WTC11 (cell line): ENCODE data around the gene ZNF526. TPM values are rescaled to one million over a fixed set of nuclear protein-coding genes. Genes with fewer than 3 reads are reported as not detected.
A peak's percentile ranks its signal among the peaks of the same experiment; 100 is the strongest.

Experiments used
- ATAC-seq: fragments of 200-7000 bp; cut with Tn5 transposase; 2 replicates; pipeline ENCODE4 v1.10.0; 2021; ENCODE audit warnings: mild to moderate bottlenecking, moderate library complexity
- CTCF ChIA-PET: fragments of 300-600 bp; sonication (Branson Sonifier 250); formaldehyde crosslinking; loops from one replicate; lab custom pipeline; 2021; ENCODE audit warnings: antibody characterized with exemption; lab: Charles Lee
- POLR2A ChIA-PET: fragments of 350-600 bp; sonication (Branson Sonifier 250); formaldehyde crosslinking; loops from one replicate; lab custom pipeline; 2021; ENCODE audit warnings: antibody characterized with exemption; lab: Charles Lee
- DNase-seq: peaks from one replicate; pipeline ENCODE4 v3.0.0; 2021; ENCODE audit warnings: low spot score
- H3K27ac Mint-ChIP-seq: 2 replicates; pipeline ENCODE4 v1.8.0; 2021; ENCODE audit warnings: mixed read lengths
- H3K27me3 Mint-ChIP-seq: 2 replicates; pipeline ENCODE4 v1.8.0; 2021; ENCODE audit warnings: low read depth, mild to moderate bottlenecking, moderate library complexity, mixed read lengths
- H3K36me3 Mint-ChIP-seq: 2 replicates; pipeline ENCODE4 v1.8.0; 2021; ENCODE audit warnings: mixed read lengths
- H3K4me1 Mint-ChIP-seq: 2 replicates; pipeline ENCODE4 v1.8.0; 2022; ENCODE audit warnings: mixed read lengths
- H3K4me3 Mint-ChIP-seq: 2 replicates; pipeline ENCODE4 v1.8.0; 2021; ENCODE audit warnings: mild to moderate bottlenecking, moderate library complexity, mixed read lengths
- H3K9me3 Mint-ChIP-seq: 2 replicates; pipeline ENCODE4 v1.8.0; 2021; ENCODE audit warnings: mixed read lengths
- CREB1 ChIP-seq: sonication (generic); formaldehyde crosslinking; IDR thresholded peaks from 2 replicates; pipeline ENCODE4 v1.8.0; 2023; ENCODE audit warnings: mild to moderate bottlenecking, missing genetic modification reagents
- FOXK1 ChIP-seq: sonication (generic); formaldehyde crosslinking; IDR thresholded peaks from 2 replicates; pipeline ENCODE4 v1.8.0; 2022; ENCODE audit warnings: mild to moderate bottlenecking, moderate library complexity, missing genetic modification reagents
- GTF2I ChIP-seq: fragments of 250-450 bp; sonication (Bioruptor Pico); conservative IDR thresholded peaks from 2 replicates; pipeline ENCODE4 v1.4.0; 2021; ENCODE audit warnings: mild to moderate bottlenecking
- HMGA2 ChIP-seq: fragments of 250-450 bp; sonication (Bioruptor Pico); IDR thresholded peaks from 2 replicates; pipeline ENCODE4 v1.4.0; 2021; ENCODE audit warnings: mild to moderate bottlenecking, moderate library complexity
- NFE2L1 ChIP-seq: sonication (generic); formaldehyde crosslinking; IDR thresholded peaks from 2 replicates; pipeline ENCODE4 v1.8.1; 2023; ENCODE audit warnings: missing genetic modification reagents
- NFYB ChIP-seq: sonication (generic); formaldehyde crosslinking; conservative IDR thresholded peaks from 2 replicates; pipeline ENCODE4 v1.8.0; 2022; ENCODE audit warnings: low read depth, missing genetic modification reagents
- RORB ChIP-seq: fragments of 250-450 bp; sonication (Bioruptor Pico); IDR thresholded peaks from 2 replicates; pipeline ENCODE4 v1.9.0; 2021; ENCODE audit warnings: mild to moderate bottlenecking
- SP1 ChIP-seq: sonication (generic); formaldehyde crosslinking; conservative IDR thresholded peaks from 2 replicates; pipeline ENCODE4 v1.8.1; 2022; ENCODE audit warnings: missing genetic modification reagents
- TEAD1 ChIP-seq: sonication (generic); formaldehyde crosslinking; IDR thresholded peaks from 2 replicates; pipeline ENCODE4 v1.8.0; 2022; ENCODE audit warnings: mild to moderate bottlenecking, missing genetic modification reagents
- ZBTB21 ChIP-seq: sonication (generic); formaldehyde crosslinking; IDR thresholded peaks from 2 replicates; pipeline ENCODE4 v1.8.1; 2023; ENCODE audit warnings: mild to moderate bottlenecking, missing genetic modification reagents, borderline replicate concordance
- ZNF121 ChIP-seq: sonication (generic); formaldehyde crosslinking; IDR thresholded peaks from 2 replicates; pipeline ENCODE4 v1.8.0; 2023; ENCODE audit warnings: missing genetic modification reagents
- total RNA-seq: library from RNA; stranded (reverse); gene quantifications from 3 replicates; pipeline ENCODE4 v1.2.3, GENCODE V29; 2021
- TF ChIP-seq, protein P1 (sequence below): fragments of 200-600 bp; IDR thresholded peaks from 2 replicates; pipeline ENCODE4 v1.8.0; 2022; ENCODE audit warnings: antibody characterized with exemption
- TF ChIP-seq, protein P2 (sequence below): sonication (generic); formaldehyde crosslinking; IDR thresholded peaks from 2 replicates; pipeline ENCODE4 v1.8.1; 2023; ENCODE audit warnings: mild to moderate bottlenecking, missing genetic modification reagents
- TF ChIP-seq, protein P3 (sequence below): fragments of 250-450 bp; sonication (Bioruptor Pico); IDR thresholded peaks from 2 replicates; pipeline ENCODE4 v1.9.0; 2021; ENCODE audit warnings: mild to moderate bottlenecking
- TF ChIP-seq, protein P4 (sequence below): sonication (generic); formaldehyde crosslinking; IDR thresholded peaks from 2 replicates; pipeline ENCODE4 v1.8.1; 2023; ENCODE audit warnings: mild to moderate bottlenecking, moderate library complexity, missing genetic modification reagents
- TF ChIP-seq, protein P5 (sequence below): fragments of 250-450 bp; sonication (Bioruptor Pico); IDR thresholded peaks from 2 replicates; pipeline ENCODE4 v1.9.0; 2021; ENCODE audit warnings: mild to moderate bottlenecking, borderline replicate concordance
- TF ChIP-seq, protein P6 (sequence below): fragments of 250-450 bp; sonication (Bioruptor Pico); IDR thresholded peaks from 2 replicates; pipeline ENCODE4 v1.9.0; 2021; ENCODE audit warnings: mild to moderate bottlenecking

ZNF526 gene
- total RNA-seq, 1 experiment from 2014 or later = 18.3 TPM

DNA sequence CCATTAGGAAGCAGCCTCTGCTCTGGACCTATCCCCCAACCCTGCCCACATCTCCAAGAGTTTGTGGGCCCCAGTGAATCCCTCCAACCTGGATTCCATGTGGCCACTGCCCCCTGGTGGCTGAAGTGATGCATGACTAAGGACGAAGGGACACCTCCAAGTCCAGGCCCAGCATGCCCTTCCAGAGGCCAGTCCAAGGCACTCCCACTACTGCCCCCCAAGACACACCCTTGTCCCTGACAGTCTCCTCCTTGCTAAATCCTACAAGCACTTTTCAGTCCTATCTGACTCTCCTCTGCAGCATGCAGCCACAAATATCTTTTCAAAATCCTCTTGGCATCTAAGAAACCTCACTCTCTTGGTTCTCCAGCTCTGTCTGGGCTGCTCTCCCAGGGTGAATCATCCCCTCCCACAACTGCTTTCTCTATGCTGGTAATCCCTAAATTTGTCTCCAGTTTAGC lies 35.7 kb upstream of the ZNF526 start:
- Mint-ChIP-seq H3K9me3 (no peaks in the 10 kb centered on the region), H3K4me1 (peaks cover 8% of the 10 kb centered on the region), H3K27me3 (peaks cover 19% of the 10 kb centered on the region), H3K27ac (no peak overlapping the region), H3K4me3 (no peak overlapping the region), H3K36me3 (no peaks in the 10 kb centered on the region)
- ATAC-seq = peak; percentile 93
- TF ChIP-seq, protein P1, sequence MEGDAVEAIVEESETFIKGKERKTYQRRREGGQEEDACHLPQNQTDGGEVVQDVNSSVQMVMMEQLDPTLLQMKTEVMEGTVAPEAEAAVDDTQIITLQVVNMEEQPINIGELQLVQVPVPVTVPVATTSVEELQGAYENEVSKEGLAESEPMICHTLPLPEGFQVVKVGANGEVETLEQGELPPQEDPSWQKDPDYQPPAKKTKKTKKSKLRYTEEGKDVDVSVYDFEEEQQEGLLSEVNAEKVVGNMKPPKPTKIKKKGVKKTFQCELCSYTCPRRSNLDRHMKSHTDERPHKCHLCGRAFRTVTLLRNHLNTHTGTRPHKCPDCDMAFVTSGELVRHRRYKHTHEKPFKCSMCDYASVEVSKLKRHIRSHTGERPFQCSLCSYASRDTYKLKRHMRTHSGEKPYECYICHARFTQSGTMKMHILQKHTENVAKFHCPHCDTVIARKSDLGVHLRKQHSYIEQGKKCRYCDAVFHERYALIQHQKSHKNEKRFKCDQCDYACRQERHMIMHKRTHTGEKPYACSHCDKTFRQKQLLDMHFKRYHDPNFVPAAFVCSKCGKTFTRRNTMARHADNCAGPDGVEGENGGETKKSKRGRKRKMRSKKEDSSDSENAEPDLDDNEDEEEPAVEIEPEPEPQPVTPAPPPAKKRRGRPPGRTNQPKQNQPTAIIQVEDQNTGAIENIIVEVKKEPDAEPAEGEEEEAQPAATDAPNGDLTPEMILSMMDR = peak; percentile 93
- TF ChIP-seq SP1 (CRISPR knock-in tag) (0 out of 2 replicates have a peak, but pooled peaks have one; percentile 40), TEAD1 (CRISPR knock-in tag) (peak; percentile 61; the same call in 1 of the 2 replicates)
- TF ChIP-seq, protein P2, sequence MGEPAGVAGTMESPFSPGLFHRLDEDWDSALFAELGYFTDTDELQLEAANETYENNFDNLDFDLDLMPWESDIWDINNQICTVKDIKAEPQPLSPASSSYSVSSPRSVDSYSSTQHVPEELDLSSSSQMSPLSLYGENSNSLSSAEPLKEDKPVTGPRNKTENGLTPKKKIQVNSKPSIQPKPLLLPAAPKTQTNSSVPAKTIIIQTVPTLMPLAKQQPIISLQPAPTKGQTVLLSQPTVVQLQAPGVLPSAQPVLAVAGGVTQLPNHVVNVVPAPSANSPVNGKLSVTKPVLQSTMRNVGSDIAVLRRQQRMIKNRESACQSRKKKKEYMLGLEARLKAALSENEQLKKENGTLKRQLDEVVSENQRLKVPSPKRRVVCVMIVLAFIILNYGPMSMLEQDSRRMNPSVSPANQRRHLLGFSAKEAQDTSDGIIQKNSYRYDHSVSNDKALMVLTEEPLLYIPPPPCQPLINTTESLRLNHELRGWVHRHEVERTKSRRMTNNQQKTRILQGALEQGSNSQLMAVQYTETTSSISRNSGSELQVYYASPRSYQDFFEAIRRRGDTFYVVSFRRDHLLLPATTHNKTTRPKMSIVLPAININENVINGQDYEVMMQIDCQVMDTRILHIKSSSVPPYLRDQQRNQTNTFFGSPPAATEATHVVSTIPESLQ (CRISPR knock-in tag) = no peak
- POLR2A ChIA-PET = interaction anchor here (1.7 kb wide), 1 partner anchor 51 kb away, joined by 5 read pairs; no protein-coding TSS in a partner anchor
- CTCF ChIA-PET = interaction anchor here (0.6 to 4.6 kb wide), 13 partner anchors 8 to 172 kb away, joined by 3 to 28 read pairs (median 4); partner anchors contain the start of gene POU2F2
- peak; percentile 96 for DNase-seq

DNA sequence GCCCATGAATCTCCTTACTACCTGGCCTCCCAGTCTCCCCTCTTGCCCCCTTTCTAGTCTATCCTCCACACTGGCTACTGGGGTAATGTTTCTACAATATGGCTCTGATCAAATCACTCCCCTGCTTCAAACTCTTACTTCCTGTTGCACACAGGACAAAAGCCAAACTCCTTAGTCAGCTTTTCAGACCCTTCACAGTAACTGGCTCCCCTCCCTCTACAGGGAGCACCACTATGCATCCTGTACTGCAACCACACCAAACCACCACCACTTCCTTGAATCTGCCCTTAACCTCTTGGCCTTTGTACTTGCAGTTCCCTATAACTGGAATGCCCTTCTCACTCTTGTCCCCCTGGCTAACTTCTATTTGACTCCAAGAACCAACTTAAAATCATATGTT lies 34.8 kb upstream of the ZNF526 start:
- no peak for ATAC-seq
- Mint-ChIP-seq H3K27ac (no peak overlapping the region), H3K9me3 (no peaks in the 10 kb centered on the region), H3K4me1 (peaks cover 8% of the 10 kb centered on the region), H3K27me3 (peaks cover 20% of the 10 kb centered on the region), H3K4me3 (no peak overlapping the region), H3K36me3 (no peaks in the 10 kb centered on the region)
- CTCF ChIA-PET = interaction anchor here (0.6 to 4.6 kb wide), 10 partner anchors 9 to 173 kb away, joined by 3 to 28 read pairs (median 4); partner anchors contain the start of gene POU2F2
- POLR2A ChIA-PET = interaction anchor here (1.7 kb wide), 1 partner anchor 52 kb away, joined by 5 read pairs; no protein-coding TSS in a partner anchor
- TF ChIP-seq, protein P3, sequence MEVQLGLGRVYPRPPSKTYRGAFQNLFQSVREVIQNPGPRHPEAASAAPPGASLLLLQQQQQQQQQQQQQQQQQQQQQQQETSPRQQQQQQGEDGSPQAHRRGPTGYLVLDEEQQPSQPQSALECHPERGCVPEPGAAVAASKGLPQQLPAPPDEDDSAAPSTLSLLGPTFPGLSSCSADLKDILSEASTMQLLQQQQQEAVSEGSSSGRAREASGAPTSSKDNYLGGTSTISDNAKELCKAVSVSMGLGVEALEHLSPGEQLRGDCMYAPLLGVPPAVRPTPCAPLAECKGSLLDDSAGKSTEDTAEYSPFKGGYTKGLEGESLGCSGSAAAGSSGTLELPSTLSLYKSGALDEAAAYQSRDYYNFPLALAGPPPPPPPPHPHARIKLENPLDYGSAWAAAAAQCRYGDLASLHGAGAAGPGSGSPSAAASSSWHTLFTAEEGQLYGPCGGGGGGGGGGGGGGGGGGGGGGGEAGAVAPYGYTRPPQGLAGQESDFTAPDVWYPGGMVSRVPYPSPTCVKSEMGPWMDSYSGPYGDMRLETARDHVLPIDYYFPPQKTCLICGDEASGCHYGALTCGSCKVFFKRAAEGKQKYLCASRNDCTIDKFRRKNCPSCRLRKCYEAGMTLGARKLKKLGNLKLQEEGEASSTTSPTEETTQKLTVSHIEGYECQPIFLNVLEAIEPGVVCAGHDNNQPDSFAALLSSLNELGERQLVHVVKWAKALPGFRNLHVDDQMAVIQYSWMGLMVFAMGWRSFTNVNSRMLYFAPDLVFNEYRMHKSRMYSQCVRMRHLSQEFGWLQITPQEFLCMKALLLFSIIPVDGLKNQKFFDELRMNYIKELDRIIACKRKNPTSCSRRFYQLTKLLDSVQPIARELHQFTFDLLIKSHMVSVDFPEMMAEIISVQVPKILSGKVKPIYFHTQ (CRISPR knock-in tag) = no peak
- TF ChIP-seq GTF2I (CRISPR knock-in tag) = no peak
- no peak for TF ChIP-seq ZNF121
- TF ChIP-seq NFE2L1 (CRISPR knock-in tag) = no peak
- no peak for TF ChIP-seq FOXK1 (CRISPR knock-in tag)
- TF ChIP-seq CREB1 = no peak
- TF ChIP-seq HMGA2 = no peak
- no peak for TF ChIP-seq NFYB (CRISPR knock-in tag)
- TF ChIP-seq, protein P4, sequence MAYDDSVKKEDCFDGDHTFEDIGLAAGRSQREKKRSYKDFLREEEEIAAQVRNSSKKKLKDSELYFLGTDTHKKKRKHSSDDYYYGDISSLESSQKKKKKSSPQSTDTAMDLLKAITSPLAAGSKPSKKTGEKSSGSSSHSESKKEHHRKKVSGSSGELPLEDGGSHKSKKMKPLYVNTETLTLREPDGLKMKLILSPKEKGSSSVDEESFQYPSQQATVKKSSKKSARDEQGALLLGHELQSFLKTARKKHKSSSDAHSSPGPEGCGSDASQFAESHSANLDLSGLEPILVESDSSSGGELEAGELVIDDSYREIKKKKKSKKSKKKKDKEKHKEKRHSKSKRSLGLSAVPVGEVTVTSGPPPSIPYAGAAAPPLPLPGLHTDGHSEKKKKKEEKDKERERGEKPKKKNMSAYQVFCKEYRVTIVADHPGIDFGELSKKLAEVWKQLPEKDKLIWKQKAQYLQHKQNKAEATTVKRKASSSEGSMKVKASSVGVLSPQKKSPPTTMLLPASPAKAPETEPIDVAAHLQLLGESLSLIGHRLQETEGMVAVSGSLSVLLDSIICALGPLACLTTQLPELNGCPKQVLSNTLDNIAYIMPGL (CRISPR knock-in tag) = no peak
- TF ChIP-seq ZBTB21 (CRISPR knock-in tag) = no peak
- TF ChIP-seq, protein P5, sequence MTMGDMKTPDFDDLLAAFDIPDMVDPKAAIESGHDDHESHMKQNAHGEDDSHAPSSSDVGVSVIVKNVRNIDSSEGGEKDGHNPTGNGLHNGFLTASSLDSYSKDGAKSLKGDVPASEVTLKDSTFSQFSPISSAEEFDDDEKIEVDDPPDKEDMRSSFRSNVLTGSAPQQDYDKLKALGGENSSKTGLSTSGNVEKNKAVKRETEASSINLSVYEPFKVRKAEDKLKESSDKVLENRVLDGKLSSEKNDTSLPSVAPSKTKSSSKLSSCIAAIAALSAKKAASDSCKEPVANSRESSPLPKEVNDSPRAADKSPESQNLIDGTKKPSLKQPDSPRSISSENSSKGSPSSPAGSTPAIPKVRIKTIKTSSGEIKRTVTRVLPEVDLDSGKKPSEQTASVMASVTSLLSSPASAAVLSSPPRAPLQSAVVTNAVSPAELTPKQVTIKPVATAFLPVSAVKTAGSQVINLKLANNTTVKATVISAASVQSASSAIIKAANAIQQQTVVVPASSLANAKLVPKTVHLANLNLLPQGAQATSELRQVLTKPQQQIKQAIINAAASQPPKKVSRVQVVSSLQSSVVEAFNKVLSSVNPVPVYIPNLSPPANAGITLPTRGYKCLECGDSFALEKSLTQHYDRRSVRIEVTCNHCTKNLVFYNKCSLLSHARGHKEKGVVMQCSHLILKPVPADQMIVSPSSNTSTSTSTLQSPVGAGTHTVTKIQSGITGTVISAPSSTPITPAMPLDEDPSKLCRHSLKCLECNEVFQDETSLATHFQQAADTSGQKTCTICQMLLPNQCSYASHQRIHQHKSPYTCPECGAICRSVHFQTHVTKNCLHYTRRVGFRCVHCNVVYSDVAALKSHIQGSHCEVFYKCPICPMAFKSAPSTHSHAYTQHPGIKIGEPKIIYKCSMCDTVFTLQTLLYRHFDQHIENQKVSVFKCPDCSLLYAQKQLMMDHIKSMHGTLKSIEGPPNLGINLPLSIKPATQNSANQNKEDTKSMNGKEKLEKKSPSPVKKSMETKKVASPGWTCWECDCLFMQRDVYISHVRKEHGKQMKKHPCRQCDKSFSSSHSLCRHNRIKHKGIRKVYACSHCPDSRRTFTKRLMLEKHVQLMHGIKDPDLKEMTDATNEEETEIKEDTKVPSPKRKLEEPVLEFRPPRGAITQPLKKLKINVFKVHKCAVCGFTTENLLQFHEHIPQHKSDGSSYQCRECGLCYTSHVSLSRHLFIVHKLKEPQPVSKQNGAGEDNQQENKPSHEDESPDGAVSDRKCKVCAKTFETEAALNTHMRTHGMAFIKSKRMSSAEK (CRISPR knock-in tag) = no peak
- TF ChIP-seq, protein P6, sequence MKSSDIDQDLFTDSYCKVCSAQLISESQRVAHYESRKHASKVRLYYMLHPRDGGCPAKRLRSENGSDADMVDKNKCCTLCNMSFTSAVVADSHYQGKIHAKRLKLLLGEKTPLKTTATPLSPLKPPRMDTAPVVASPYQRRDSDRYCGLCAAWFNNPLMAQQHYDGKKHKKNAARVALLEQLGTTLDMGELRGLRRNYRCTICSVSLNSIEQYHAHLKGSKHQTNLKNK (CRISPR knock-in tag) = no peak
- no peak for TF ChIP-seq RORB (CRISPR knock-in tag)
- no peak for DNase-seq
